HepG2 (cell line): Measurements from ENCODE around the gene RASGRP1. TPM values are rescaled to one million over a fixed set of nuclear protein-coding genes. Genes with fewer than 3 reads are reported as not detected.

Experiments used
- ATAC-seq: fragments of 200-7000 bp; cut with Tn5 transposase; 3 replicates; pipeline ENCODE4 v1.9.1; 2020; ENCODE audit warnings: mild to moderate bottlenecking, moderate library complexity
- BruUV-seq: library from RNA; stranded (reverse); fragments of 400-500 nt; replicated peaks from 2 replicates; lab custom pipeline; 2021; lab: Mats Ljungman, UMichigan
- CTCF ChIA-PET: fragments of 300-600 bp; formaldehyde crosslinking; extraction: SDS; loops from one replicate; lab custom pipeline; 2021; ENCODE audit warnings: low total read pairs, inconsistent platforms, low intra/inter-chr PET ratio; lab: Yijun Ruan, JAX
- POLR2A ChIA-PET: fragments of 350-600 bp; sonication (Branson Sonifier 250); formaldehyde crosslinking; loops from one replicate; lab custom pipeline; 2020; ENCODE audit warnings: antibody characterized with exemption, inconsistent platforms; lab: Yijun Ruan, JAX
- DNase-seq: peaks from one replicate; pipeline ENCODE4 v3.0.0-alpha.2; 2015; ENCODE audit warnings: low spot score
- FAIRE-seq: peaks from 3 replicates; lab custom pipeline; 2011; peaks lifted over from hg19 to GRCh38; lab: Jason Lieb, UNC
- H2AFZ ChIP-seq: one replicate; pipeline ENCODE4 v1.6.1; 2011; ENCODE audit warnings: low read length, inconsistent platforms
- H3K27ac ChIP-seq: fragments of 300-600 bp; 3 replicates; pipeline ENCODE4 v1.8.0; 2011; ENCODE audit warnings: mixed run types, mild to moderate bottlenecking, mixed read lengths, low read length, inconsistent platforms; ENCODE audit not compliant: insufficient read depth; ENCODE audit errors: extremely low read length
- H3K27me3 ChIP-seq, 2 experiments: fragments of 200-600 bp in 1 of 2; 2 replicates in 1 of 2; 3 replicates in 1 of 2; pipeline versions ENCODE4 v1.6.0 to v1.8.0; 2011; ENCODE audit warnings: low read length in 2 of 2, mild to moderate bottlenecking in 2 of 2, moderate library complexity in 2 of 2, inconsistent platforms in 1 of 2; ENCODE audit not compliant: insufficient read depth in 2 of 2, control insufficient read depth in 1 of 2
- H3K36me3 ChIP-seq, 2 experiments: fragments of 200-600 bp in 1 of 2; replicated peaks in 1 of 2; 2 replicates in 1 of 2; 3 replicates in 1 of 2; pipeline versions ENCODE4 v1.5.1 to v1.8.0; 2011; ENCODE audit warnings: low read length in 2 of 2, inconsistent platforms in 1 of 2; ENCODE audit not compliant: insufficient read depth in 2 of 2, control insufficient read depth in 1 of 2
- H3K4me1 ChIP-seq: 2 replicates; pipeline ENCODE4 v1.5.1; 2012; ENCODE audit warnings: low read length, inconsistent platforms; ENCODE audit not compliant: insufficient read depth
- H3K4me2 ChIP-seq: 2 replicates; pipeline ENCODE4 v1.6.0; 2011; ENCODE audit warnings: low read depth, low read length, inconsistent platforms
- H3K4me3 ChIP-seq, 3 experiments: fragments of 200-600 bp in 1 of 3; sonication (generic), shearing (Covaris generic) in 1 of 3; replicated peaks in 1 of 3; 2 replicates each; pipeline ENCODE4 v1.5.1; 2011 to 2016; ENCODE audit warnings: low read length in 3 of 3, inconsistent platforms in 2 of 3, low read depth in 2 of 3, mild to moderate bottlenecking in 2 of 3, control low read depth in 1 of 3, mixed read lengths in 1 of 3; ENCODE audit not compliant: insufficient read depth in 1 of 3
- H3K79me2 ChIP-seq: one replicate; pipeline ENCODE4 v1.6.1; 2011; ENCODE audit warnings: low read length, inconsistent platforms; ENCODE audit not compliant: insufficient read depth
- H3K9ac ChIP-seq: 2 replicates; pipeline ENCODE4 v1.6.0; 2011; ENCODE audit warnings: mild to moderate bottlenecking, low read depth, low read length, inconsistent platforms; ENCODE audit not compliant: insufficient read depth
- H3K9me3 ChIP-seq: 2 replicates; pipeline ENCODE4 v1.5.1; 2012; ENCODE audit warnings: mild to moderate bottlenecking, low read length
- H4K20me1 ChIP-seq: 2 replicates; pipeline ENCODE4 v1.6.0; 2011; ENCODE audit warnings: inconsistent platforms, mild to moderate bottlenecking, low read length, moderate library complexity; ENCODE audit not compliant: insufficient read depth
- ELF1 ChIP-seq: sonication (generic); formaldehyde crosslinking; IDR thresholded peaks from 2 replicates; pipeline ENCODE4 v1.4.0; 2020; ENCODE audit warnings: missing genetic modification reagents
- ELF4 ChIP-seq: sonication (generic); formaldehyde crosslinking; IDR thresholded peaks from 2 replicates; pipeline ENCODE4 v1.5.0; 2020; ENCODE audit warnings: missing genetic modification reagents, mild to moderate bottlenecking, moderate library complexity, borderline replicate concordance
- HDAC6 ChIP-seq: fragments of 200-600 bp; sonication (generic); IDR thresholded peaks from 2 replicates; pipeline ENCODE4 v1.7.0; 2017; ENCODE audit warnings: mild to moderate bottlenecking, antibody characterized with exemption, low read length, low read depth
- MTA3 ChIP-seq: sonication (generic); formaldehyde crosslinking; IDR thresholded peaks from 2 replicates; pipeline ENCODE4 v1.4.0; 2020; ENCODE audit warnings: missing genetic modification reagents
- NFAT5 ChIP-seq: sonication (generic); formaldehyde crosslinking; IDR thresholded peaks from 2 replicates; pipeline ENCODE4 v1.4.0; 2020; ENCODE audit warnings: missing genetic modification reagents
- TFDP1 ChIP-seq: IDR thresholded peaks from 2 replicates; pipeline ENCODE4 v1.6.1; 2016; ENCODE audit warnings: missing compliant biosample characterization, missing genetic modification reagents, borderline replicate concordance
- ZBTB49 ChIP-seq: sonication (generic); formaldehyde crosslinking; IDR thresholded peaks from 2 replicates; pipeline ENCODE4 v1.4.0; 2020; ENCODE audit warnings: missing genetic modification reagents, borderline replicate concordance
- ZGPAT ChIP-seq: IDR thresholded peaks from 2 replicates; pipeline ENCODE4 v1.6.1; 2016; ENCODE audit warnings: mild to moderate bottlenecking
- ZNF549 ChIP-seq: sonication (generic); formaldehyde crosslinking; IDR thresholded peaks from 2 replicates; pipeline ENCODE4 v1.5.0; 2020; ENCODE audit warnings: missing genetic modification reagents
- ZNF563 ChIP-seq: sonication (generic); formaldehyde crosslinking; IDR thresholded peaks from 2 replicates; pipeline ENCODE4 v1.8.0; 2022; ENCODE audit warnings: mild to moderate bottlenecking, moderate library complexity, missing genetic modification reagents
- ZSCAN9 ChIP-seq: IDR thresholded peaks from 2 replicates; pipeline ENCODE4 v1.6.1; 2016; ENCODE audit warnings: borderline replicate concordance
- WGBS: methylation state at CpG from one replicate; pipeline ENCODE4 v1.1.6; 2017; ENCODE audit warnings: low lambda C conversion rate; 5-methylcytosine and 5-hydroxymethylcytosine counted together
- in situ Hi-C: cut with HindIII; loops from 2 replicates; pipeline ENCODE4 v1.10.0; 2017; ENCODE audit warnings: low pct_unique_long_range_greater_than_20kb; ENCODE audit not compliant: extremely low pct_ligation_motif_present
- intact Hi-C: fragments of 100-400 bp; cut with micrococcal nuclease; formaldehyde crosslinking; loops from one replicate; pipeline ENCODE4 v1.10.0; 2022; ENCODE audit not compliant: unreplicated experiment
- polyA plus RNA-seq, 8 experiments: library from polyadenylated mRNA; depleted of rRNA in 3 of 8; stranded (reverse) in 7 of 8; unstranded in 1 of 8; fragments of >200 nt; fragmentation: Illumina TruSeq in 4 of 8; extraction: Trizol in 4 of 8; gene quantifications; 2 replicates each; pipeline versions ENCODE4 v1.2.1 to v1.2.3, GENCODE V29; 2011 to 2016; ENCODE audit warnings: low read depth in 4 of 8, missing spikeins in 1 of 8, mixed read lengths in 1 of 8; ENCODE audit not compliant: insufficient read depth in 1 of 8
- total RNA-seq, 5 experiments: library from RNA; depleted of rRNA; stranded (reverse); fragments of >200 nt; fragmentation: Illumina TruSeq; extraction: Trizol; gene quantifications; 2 replicates each; pipeline ENCODE4 v1.2.3, GENCODE V29; 2016; ENCODE audit warnings: low read depth in 1 of 5

RASGRP1 gene
- total and polyA plus RNA-seq, 2 of the 13 experiments (the other 11 are each of a cell fraction or from before 2014, with no cell fraction given) = 0.07 TPM; not detected in 1

- TF ChIP-seq ZGPAT (CRISPR knock-in tag) (no peak), ZNF549 (CRISPR knock-in tag) (no peak)
- TF ChIP-seq, all 625 proteins: peak for 0
These were observed 51.7 kb downstream of the RASGRP1 start (continued) for GRCh38 chr15:38512901-38513300.

GRCh38 chr15:38509152-38509551 lies 55.5 kb downstream of the RASGRP1 start:
- no peaks in the 10 kb centered on the region for H3K27me3 ChIP-seq
- POLR2A ChIA-PET = no interaction called here
- no peaks in the 10 kb centered on the region for H4K20me1 ChIP-seq
- no TSS peak for BruUV-seq
- H2AFZ ChIP-seq = no peak overlapping the region
- no peaks in the 10 kb centered on the region for H3K79me2 ChIP-seq
- no peak overlapping the region for H3K27ac ChIP-seq
- H3K9me3 ChIP-seq = no peaks in the 10 kb centered on the region
- no peak overlapping the region for H3K4me3 ChIP-seq
- DNase-seq = no peak
- H3K4me1 ChIP-seq = no peaks in the 10 kb centered on the region
- in situ Hi-C loops = no loop called here
- TF ChIP-seq ELF4 (no peak), HDAC6 (no peak), ZSCAN9 (CRISPR knock-in tag) (no peak), TFDP1 (CRISPR knock-in tag) (no peak), MTA3 (CRISPR knock-in tag) (no peak), ZBTB49 (no peak), ZNF563 (CRISPR knock-in tag) (no peak), ELF1 (CRISPR knock-in tag) (no peak), NFAT5 (CRISPR knock-in tag) (no peak)
- TF ChIP-seq, all 625 proteins: peak for 0
- Histone ChIP-seq H3K4me2 (no peak overlapping the region), H3K9ac (no peak overlapping the region), H3K36me3 (no peaks in the 10 kb centered on the region)
- CTCF ChIA-PET = no interaction called here
- intact Hi-C loops = no loop called here
- ATAC-seq = no peak
- no peak for FAIRE-seq
- WGBS = 22% methylated on average over 4 of the region's 4 CpGs
